ENCODE data around the gene IRF2BP2.

Gene IRF2BP2

GRCh38 chr1:234633246-234634003 is 23.4 kb upstream of the IRF2BP2 start:
- DNase-seq, result no peak

- no peak for DNase-seq
Observed at GRCh38 chr1:234632225-234632624, 22.2 kb upstream of the IRF2BP2 start.

- DNase-seq, result no peak
Observed at GRCh38 chr1:234631721-234632125, 21.7 kb upstream of the IRF2BP2 start.

GRCh38 chr1:234629026-234629425 is 19.0 kb upstream of the IRF2BP2 start:
- no peak for DNase-seq

GRCh38 chr1:234628089-234628488 is 18.1 kb upstream of the IRF2BP2 start:
- no peak for DNase-seq

GRCh38 chr1:234627009-234627950 is 17.3 kb upstream of the IRF2BP2 start:
- DNase-seq, result no peak

- DNase-seq, result no peak
Observed at GRCh38 chr1:234626391-234626790, 16.4 kb upstream of the IRF2BP2 start.

GRCh38 chr1:234624724-234625117 is 14.7 kb upstream of the IRF2BP2 start:
- DNase-seq, result no peak

- no peak for DNase-seq
Observed at GRCh38 chr1:234621657-234622335, 11.8 kb upstream of the IRF2BP2 start.

- no peak for DNase-seq
Observed at GRCh38 chr1:234621127-234621468, 11.1 kb upstream of the IRF2BP2 start.

- no peak for DNase-seq
Observed at GRCh38 chr1:234620272-234621126, 10.5 kb upstream of the IRF2BP2 start.

- DNase-seq, result no peak
Observed at GRCh38 chr1:234619794-234620247, 9.8 kb upstream of the IRF2BP2 start.

GRCh38 chr1:234619071-234619480 is 9.1 kb upstream of the IRF2BP2 start:
- DNase-seq, result no peak

GRCh38 chr1:234618737-234619049 is 8.7 kb upstream of the IRF2BP2 start:
- no peak for DNase-seq

GRCh38 chr1:234617986-234618736 is 8.2 kb upstream of the IRF2BP2 start:
- no peak for DNase-seq

- DNase-seq, result no peak
Observed at GRCh38 chr1:234617131-234617985, 7.4 kb upstream of the IRF2BP2 start.

- no peak for DNase-seq
Observed at GRCh38 chr1:234616644-234617043, 6.7 kb upstream of the IRF2BP2 start.

- no peak for DNase-seq
Observed at GRCh38 chr1:234614081-234614489, 4.1 kb upstream of the IRF2BP2 start.

GRCh38 chr1:234613128-234613875 is 3.3 kb upstream of the IRF2BP2 start:
- DNase-seq, result no peak

Data from stimulated activated naive CD4-positive, alpha-beta T cell treated with Interleukin-2 at 50 U/mL for 16 hours (primary cell).